Fibroblast of peridontal ligament (primary cell): ENCODE data around the gene NR1H4.
"Not testable (repeated sequence)": the region's sequence is repeated elsewhere in the genome, so short reads cannot be mapped to it uniquely, and the experiment has no call there.

Experiments
- DNase-seq: peaks from one replicate; pipeline ENCODE4 v3.0.0-alpha.2; 2010; ENCODE audit errors: extremely low read depth

The NR1H4 gene

GRCh38 chr12:100567945-100568344 lies 94.3 kb downstream of the NR1H4 start:
- no peak for DNase-seq

DNA sequence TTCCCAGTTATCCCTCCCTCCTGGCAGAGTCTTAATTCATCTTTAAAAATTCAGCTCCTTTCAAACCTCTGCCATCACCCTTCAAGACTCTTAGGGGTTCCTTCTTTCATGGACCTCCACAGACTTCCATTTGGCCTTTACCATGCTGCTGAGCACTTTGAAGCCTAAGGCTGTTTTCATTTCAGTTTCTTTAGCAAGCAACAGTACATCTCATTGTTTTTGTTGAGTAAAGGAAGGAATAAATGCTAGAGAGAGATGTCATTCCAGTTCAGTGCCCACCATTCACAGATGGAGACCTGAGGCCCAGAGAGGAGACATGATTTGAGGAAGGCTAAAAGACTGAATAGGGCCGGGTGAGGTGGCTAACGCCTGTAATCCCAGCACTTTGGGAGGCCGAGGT lies 98.5 kb downstream of the NR1H4 start:
- no peak for DNase-seq

DNA sequence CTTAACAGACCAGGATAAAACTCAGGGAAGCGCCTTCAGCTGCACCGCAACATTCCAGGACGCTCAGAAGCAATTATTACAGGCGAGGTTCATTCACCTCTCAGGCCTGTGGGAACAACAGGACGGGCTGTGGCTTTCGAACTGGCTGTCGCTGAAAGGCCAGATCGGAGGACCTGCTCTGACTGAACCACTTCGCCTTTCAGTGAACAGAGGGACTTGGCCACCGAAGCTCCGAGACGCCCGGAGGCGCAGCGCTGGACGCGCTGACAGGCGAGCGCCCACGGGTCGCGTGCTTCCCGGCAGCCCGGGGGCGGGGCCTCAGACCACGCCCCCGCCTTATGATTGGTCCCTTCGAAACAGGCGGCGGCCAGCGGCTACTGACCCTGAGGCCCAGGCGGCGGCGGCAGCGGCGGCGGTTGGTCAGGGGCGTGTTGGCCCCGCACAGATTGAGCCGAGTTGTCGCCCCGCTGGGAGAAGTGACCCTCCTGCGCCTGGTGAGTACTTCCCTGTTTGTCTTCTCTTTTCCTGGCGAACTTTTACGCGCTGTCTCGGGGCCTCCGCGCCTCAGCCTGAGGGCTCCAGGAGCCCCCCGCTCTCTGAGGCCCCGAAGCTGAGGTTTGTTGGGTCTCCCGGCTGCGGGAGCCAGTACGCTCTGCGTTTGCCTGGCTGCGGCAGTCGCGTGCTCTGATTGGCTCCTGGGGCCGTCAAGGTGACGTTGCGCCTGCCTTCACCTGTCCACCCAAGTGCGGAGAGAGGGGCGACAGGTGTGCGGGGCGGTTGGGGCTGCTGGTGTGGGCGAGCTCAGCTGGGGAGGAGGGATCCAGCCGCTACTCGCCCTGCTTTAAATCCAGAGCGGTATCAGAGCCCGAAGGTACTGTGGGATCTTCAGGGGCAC lies 99.9 kb downstream of the NR1H4 start, which contains the start of gene GAS2L3:
GAS2L3 (plus strand) TSS at position 393 of the 895 bp plus-strand sequence. CDS start 21,221 bp downstream, outside the sequence.
- peak; percentile 70 for DNase-seq

DNA sequence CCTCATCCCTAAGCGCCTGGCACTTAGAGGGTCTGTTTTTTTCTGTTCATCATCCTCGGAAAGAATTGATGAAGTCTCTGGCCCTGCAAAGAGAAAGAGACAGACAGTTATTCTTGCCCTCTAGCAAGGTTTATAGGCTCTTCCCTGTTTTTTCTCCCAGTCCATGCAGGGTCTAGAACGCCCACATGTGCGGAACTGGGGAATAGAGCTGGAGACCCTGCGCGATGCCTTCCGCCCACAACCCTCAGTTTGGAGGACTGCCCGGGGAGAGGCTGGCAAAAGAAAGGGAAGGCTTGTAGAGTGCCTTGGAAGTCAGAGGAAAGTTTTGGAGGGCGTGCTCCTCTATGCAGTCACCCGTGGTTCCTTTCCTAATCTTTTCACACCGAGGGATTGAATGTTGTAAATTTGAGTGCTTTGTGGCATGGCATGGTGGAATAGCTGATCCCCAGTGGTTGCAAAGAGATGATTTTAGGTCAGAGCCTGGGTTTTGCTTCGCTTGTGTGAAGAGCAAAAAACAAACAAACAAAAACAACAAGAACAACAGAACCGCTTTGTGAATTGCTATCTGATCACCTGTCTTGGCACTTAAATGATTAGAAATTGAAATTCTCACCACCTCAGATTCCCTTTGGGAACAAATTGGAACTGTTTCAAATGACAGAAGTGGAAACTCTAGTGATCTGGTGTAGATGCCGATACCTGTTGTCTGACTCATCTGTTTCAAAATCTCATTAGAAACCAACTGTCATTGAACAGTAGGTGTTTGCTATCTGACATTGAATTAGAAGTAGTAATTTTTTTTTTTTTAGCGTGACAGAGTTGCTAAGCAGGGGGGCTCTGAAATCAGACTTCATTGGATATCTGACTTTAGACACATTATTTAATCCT lies 100.8 kb downstream of the NR1H4 start:
- peak; percentile 42 for DNase-seq

DNA sequence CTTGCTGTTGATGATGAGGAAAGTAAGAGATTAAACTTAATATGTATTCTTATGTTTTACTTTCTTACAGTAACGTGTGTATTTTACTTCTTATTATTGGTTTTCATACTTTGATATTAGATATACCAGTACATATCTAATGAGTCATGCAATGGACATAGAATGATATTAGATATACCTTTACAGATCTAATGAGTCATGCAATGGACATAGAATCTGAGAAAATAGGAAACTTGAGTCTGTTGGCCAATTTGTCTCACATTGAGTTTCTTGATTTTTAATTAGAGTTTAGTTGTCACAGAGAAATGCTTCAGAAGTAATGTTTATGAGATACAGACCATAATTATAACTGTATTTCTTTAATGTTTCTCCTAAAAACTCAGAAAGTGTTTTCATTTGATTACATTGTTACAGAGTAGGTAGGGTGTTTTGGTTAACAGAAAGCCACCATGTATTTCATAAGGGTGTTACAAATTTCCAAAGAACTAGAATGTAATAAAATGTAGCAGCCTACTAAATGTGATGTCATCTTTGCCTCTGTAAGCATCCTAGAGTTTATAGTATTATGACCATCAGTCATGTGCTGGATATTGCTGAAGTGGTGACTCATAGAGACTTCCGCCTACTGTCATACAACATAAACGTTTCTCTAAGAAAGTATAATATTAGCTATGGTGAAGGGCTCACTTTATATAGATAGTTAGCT lies 102.8 kb downstream of the NR1H4 start:
- peak; percentile 92 for DNase-seq

GRCh38 chr12:100578923-100579322 lies 105.3 kb downstream of the NR1H4 start:
- DNase-seq = no peak

DNA sequence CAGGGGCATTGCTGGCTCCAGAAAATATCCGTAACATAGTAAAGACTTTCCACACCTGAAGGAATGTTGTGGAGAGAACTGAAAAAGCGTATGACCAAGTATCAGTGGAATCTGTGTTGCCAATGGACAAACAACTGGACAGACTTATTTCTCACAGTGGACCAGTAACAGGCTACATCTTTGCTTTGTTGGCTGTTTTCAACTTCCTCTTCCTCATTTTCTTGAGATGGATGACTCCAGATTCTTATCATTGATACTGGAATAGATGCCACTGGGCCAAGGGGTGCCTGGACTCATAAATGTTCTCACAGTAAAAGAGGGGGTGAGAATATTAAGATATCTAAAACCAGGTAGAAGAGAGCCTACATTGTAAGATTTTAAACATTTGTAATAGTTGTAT lies 106.2 kb downstream of the NR1H4 start:
- DNase-seq = no peak

GRCh38 chr12:100584256-100584655 lies 110.6 kb downstream of the NR1H4 start:
- no peak for DNase-seq

DNA sequence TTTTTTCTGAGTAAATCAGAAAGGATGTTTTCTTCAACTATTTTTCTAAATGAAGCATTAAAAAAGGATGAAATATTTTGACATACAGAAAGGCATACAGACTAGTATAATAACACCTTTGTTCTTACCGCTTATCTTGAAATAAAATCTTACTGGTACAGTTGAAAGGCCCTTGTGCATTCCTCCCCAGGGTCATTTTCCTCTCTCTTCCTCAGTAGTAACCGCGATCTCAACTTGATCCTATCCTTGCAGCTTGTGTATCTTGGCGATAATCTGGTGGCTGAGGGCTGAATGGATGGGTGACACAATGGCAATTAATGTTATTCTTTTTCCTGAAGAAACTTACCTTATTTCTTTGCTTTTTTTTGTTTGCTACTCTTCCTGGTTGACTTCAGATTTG lies 118.3 kb downstream of the NR1H4 start:
- DNase-seq = no peak

DNA sequence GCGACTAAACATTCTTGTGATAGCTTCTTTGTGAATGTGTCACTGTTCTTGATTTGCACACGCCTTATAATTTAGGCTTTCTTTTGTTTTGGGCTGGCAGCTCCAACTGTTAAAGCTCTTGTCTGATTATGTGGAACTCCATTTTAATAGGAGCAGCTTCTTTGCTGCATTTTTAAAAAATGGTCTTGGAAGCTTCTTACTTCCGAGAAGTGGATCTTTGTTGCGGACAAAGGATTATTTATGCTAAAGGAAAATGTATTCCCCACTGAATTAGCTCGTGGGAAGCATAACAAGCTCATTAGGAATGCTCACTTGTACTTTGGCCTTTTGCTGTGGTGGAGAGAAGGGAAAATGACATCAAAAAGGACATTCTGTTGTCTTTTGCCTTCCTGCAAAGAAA lies 119.8 kb downstream of the NR1H4 start:
- DNase-seq = peak; percentile 58

DNA sequence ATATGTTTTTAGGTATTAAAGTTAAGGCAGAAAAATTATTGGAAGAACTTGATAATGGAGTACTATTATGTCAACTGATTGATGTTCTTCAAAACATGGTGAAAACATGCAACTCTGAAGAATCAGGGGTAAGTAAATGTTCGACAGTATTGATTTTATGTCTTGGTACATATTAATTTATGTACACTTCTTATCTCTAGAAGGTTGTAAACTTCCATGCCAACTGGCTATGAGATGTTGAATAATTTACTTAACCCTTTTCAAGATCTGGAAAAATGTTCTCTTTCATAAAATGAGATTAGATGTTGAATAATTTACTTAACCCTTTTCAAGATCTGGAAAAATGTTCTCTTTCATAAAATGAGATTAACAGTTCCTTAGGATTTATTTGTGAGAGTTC lies 128.0 kb downstream of the NR1H4 start:
- DNase-seq = no peak

DNA sequence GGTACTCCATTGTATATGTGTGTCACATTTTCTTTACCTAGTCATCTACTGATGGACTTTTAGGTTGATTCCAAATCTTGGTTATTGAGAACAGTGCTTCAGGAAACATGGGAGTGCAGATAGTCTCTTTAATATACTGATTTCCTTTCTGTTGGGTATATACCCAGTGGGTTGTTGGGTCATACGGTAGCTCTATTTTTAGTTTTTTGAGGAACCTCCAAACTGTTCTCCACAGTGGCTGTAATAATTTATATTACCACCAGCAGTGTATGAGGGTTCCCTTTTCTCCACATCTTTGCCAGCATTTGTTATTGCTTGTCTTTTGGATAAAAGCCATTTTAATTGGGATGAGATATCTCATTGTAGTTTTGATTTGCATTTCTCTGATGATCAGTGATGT lies 129.3 kb downstream of the NR1H4 start:
- DNase-seq = not testable (repeated sequence)

GRCh38 chr12:100608776-100609175 lies 135.1 kb downstream of the NR1H4 start:
- no peak for DNase-seq

GRCh38 chr12:100610666-100611430 lies 137.2 kb downstream of the NR1H4 start:
- DNase-seq = no peak

- DNase-seq = no peak
Observed at GRCh38 chr12:100612606-100613005, 138.9 kb downstream of the NR1H4 start.
